Erythroblast (primary cell): Measurements from ENCODE around the gene CPLX3.

Source experiments
- GATA1 ChIP-seq: IDR thresholded peaks from 2 replicates; pipeline ENCODE4 v1.6.1; 2011; ENCODE audit warnings: low read depth, mild to moderate bottlenecking, control low read depth, low read length, moderate library complexity
- POLR2A ChIP-seq: IDR thresholded peaks from 2 replicates; pipeline ENCODE4 v1.6.1; 2011; ENCODE audit warnings: mild to moderate bottlenecking, low read length

DNA sequence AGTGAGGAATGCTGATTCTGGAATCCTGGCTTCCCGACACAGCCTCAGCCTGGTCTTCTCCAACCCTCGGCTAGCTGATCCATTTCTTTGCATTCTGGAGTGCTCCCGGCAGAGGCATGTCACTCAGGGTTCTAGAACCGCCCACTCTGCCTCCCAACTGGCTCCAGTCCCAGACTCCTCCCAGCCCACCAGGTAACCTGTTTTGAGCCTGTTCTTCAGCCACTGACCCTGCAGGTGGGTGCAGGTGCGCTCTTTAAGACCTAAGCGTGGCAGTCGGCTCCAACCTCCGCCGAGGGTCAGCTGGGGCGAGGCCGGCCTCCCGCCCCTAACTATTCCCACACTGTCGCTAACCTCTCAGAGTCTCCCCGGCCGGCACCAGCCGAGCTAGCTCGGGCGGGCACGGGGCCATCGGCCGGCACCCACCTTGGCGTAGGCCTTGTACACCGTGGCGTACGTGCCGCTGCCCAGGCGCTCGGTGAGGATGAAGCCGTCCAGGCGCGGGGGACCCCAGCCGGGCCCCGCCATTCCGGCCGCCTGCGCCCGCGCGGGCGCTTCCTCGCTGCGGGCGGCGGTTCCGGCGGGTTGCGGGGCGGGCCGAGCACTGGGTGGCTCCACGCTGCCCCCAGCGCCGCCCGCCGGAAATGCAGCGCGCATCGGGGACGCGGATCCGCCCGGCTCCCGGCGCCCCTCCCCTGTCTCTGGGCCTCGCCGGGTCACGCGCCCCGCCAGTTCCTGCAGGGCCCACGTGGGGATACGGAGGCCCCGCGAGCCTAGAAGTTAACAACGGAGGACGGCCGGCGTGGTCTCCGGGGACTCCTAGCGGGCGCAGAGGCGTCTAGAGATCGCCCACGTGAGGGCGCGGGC lies 16.4 kb downstream of the CPLX3 start, which contains the start of gene ULK3:
- peak; percentile 64 for TF ChIP-seq POLR2A
- TF ChIP-seq GATA1: no peak
